ENCODE measurements around the gene FOXP1.

DNA sequence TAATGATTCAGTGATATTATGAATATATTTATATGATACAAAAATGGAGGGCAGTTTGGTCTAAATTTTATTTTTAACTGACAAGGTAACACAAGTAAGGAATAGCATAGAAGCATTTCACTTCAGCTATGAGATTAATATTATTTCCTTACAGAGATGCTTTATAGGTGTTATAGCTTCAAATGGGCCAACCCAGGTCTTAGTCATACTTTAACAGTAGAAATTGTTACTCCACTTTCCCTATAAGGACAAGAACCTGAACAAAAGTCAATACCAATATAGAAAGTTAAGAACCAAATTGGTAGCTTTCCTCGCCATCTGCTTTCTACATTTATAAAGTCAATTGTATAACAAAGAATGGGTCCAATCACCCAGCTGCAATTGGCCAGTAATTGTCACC lies 570.6 kb downstream of the FOXP1 start:
- TF ChIP-seq CTCF (IDR thresholded peaks at IDR 0.05; ENCODE audit: poor library complexity, severe bottlenecking) (no peak), EP300 (conservative IDR thresholded peaks at IDR 0.05; ENCODE audit: poor library complexity, severe bottlenecking) (no peak), POLR2AphosphoS5 (IDR thresholded peaks at IDR 0.05) (no peak), EZH2 (IDR thresholded peaks at IDR 0.05; ENCODE audit: borderline replicate concordance, insufficient read depth, low read length, poor library complexity, severe bottlenecking) (no peak), REST (IDR thresholded peaks at IDR 0.05; ENCODE audit: borderline replicate concordance) (no peak), SMC3 (conservative IDR thresholded peaks at IDR 0.05; ENCODE audit: poor library complexity) (no peak), RAD21 (conservative IDR thresholded peaks at IDR 0.05) (no peak), TAF1 (IDR thresholded peaks at IDR 0.05; ENCODE audit: low read depth) (no peak)
